H9 (cell line): ENCODE data around the gene GLYR1. TPM values are rescaled to one million over a fixed set of nuclear protein-coding genes. Genes with fewer than 3 reads are reported as not detected.

Experiments
- DNase-seq: peaks from one replicate; pipeline ENCODE4 v3.0.0-alpha.2; 2017
- H2AFZ ChIP-seq: one replicate; pipeline ENCODE4 v1.6.1; 2013; ENCODE audit warnings: mild to moderate bottlenecking, low read length, control low read depth, moderate library complexity
- H2AK5ac ChIP-seq: 2 replicates; pipeline ENCODE4 v1.6.1; 2013; ENCODE audit warnings: low read length, control low read depth, mixed read lengths; ENCODE audit not compliant: insufficient read length
- H2BK120ac ChIP-seq: one replicate; pipeline ENCODE4 v1.6.1; 2013; ENCODE audit warnings: low read depth, mild to moderate bottlenecking, low read length, control low read depth, inconsistent platforms; ENCODE audit not compliant: poor library complexity, severe bottlenecking
- H2BK12ac ChIP-seq: 2 replicates; pipeline ENCODE4 v1.6.1; 2013; ENCODE audit warnings: low read length, control low read depth, mixed read lengths, low read depth; ENCODE audit not compliant: insufficient read length
- H2BK15ac ChIP-seq: 2 replicates; pipeline ENCODE4 v1.6.1; 2013; ENCODE audit warnings: low read depth, low read length, control low read depth
- H2BK20ac ChIP-seq: one replicate; pipeline ENCODE4 v1.6.1; 2013; ENCODE audit warnings: low read depth, mild to moderate bottlenecking, low read length, control low read depth, inconsistent platforms; ENCODE audit not compliant: poor library complexity, severe bottlenecking
- H2BK5ac ChIP-seq: 2 replicates; pipeline ENCODE4 v1.6.1; 2013; ENCODE audit warnings: low read length, control low read depth, mixed read lengths; ENCODE audit not compliant: insufficient read length
- H3K14ac ChIP-seq: 2 replicates; pipeline ENCODE4 v1.6.1; 2013; ENCODE audit warnings: low read length, control low read depth; ENCODE audit not compliant: insufficient read depth
- H3K18ac ChIP-seq: 2 replicates; pipeline ENCODE4 v1.6.1; 2013; ENCODE audit warnings: low read depth, mild to moderate bottlenecking, mixed read lengths, low read length, control low read depth; ENCODE audit not compliant: insufficient read length
- H3K23ac ChIP-seq: 2 replicates; pipeline ENCODE4 v1.6.1; 2013; ENCODE audit warnings: low read length, control low read depth, mixed read lengths, low read depth; ENCODE audit not compliant: insufficient read length
- H3K23me2 ChIP-seq: 2 replicates; pipeline ENCODE4 v1.6.1; 2013; ENCODE audit warnings: low read depth, mild to moderate bottlenecking, mixed read lengths, low read length, control low read depth; ENCODE audit not compliant: insufficient read length, poor library complexity, severe bottlenecking
- H3K27ac ChIP-seq: 2 replicates; pipeline ENCODE4 v1.5.1; 2013; ENCODE audit warnings: low read length, control low read depth, mixed read lengths, low read depth; ENCODE audit not compliant: insufficient read length
- H3K27me3 ChIP-seq: 2 replicates; pipeline ENCODE4 v1.6.1; 2013; ENCODE audit warnings: low read length, control low read depth, inconsistent platforms; ENCODE audit not compliant: insufficient read depth
- H3K4ac ChIP-seq: 2 replicates; pipeline ENCODE4 v1.6.1; 2013; ENCODE audit warnings: low read depth, mild to moderate bottlenecking, control low read depth, inconsistent platforms, low read length, moderate library complexity
- H3K4me1 ChIP-seq: 2 replicates; pipeline ENCODE4 v1.6.1; 2013; ENCODE audit warnings: low read length, control low read depth, inconsistent platforms; ENCODE audit not compliant: insufficient read depth
- H3K4me2 ChIP-seq: 2 replicates; pipeline ENCODE4 v1.6.1; 2013; ENCODE audit warnings: low read length, control low read depth, mixed read lengths; ENCODE audit not compliant: insufficient read length, insufficient read depth
- H3K56ac ChIP-seq: 2 replicates; pipeline ENCODE4 v1.6.1; 2013; ENCODE audit warnings: low read depth, mild to moderate bottlenecking, mixed read lengths, low read length, control low read depth; ENCODE audit not compliant: insufficient read length
- H3K79me1 ChIP-seq: 2 replicates; pipeline ENCODE4 v1.6.1; 2013; ENCODE audit warnings: low read depth, mild to moderate bottlenecking, moderate library complexity, low read length, control low read depth, inconsistent platforms; ENCODE audit not compliant: insufficient read depth, poor library complexity, severe bottlenecking
- H3K79me2 ChIP-seq: 2 replicates; pipeline ENCODE4 v1.6.1; 2013; ENCODE audit warnings: low read length, control low read depth, inconsistent platforms; ENCODE audit not compliant: insufficient read depth
- H3K9ac ChIP-seq: 2 replicates; pipeline ENCODE4 v1.6.1; 2013; ENCODE audit warnings: low read length, control low read depth, mixed read lengths; ENCODE audit not compliant: insufficient read length; ENCODE audit errors: extremely low read depth
- H3K9me3 ChIP-seq: one replicate; pipeline ENCODE4 v1.6.1; 2013; ENCODE audit warnings: low read depth, low read length, inconsistent platforms; ENCODE audit not compliant: control insufficient read depth
- H3T11ph ChIP-seq: one replicate; pipeline ENCODE4 v1.6.1; 2013; ENCODE audit warnings: mild to moderate bottlenecking, low read length, control low read depth, inconsistent platforms
- H4K20me1 ChIP-seq: one replicate; pipeline ENCODE4 v1.6.1; 2013; ENCODE audit not compliant: control insufficient read depth, insufficient read length, insufficient read depth
- H4K5ac ChIP-seq: 2 replicates; pipeline ENCODE4 v1.6.1; 2013; ENCODE audit warnings: low read depth, mild to moderate bottlenecking, mixed read lengths, low read length, control low read depth; ENCODE audit not compliant: insufficient read length
- H4K8ac ChIP-seq: replicated peaks from 2 replicates; pipeline ENCODE4 v1.6.1; 2013; ENCODE audit warnings: low read length, control low read depth, mixed read lengths, low read depth; ENCODE audit not compliant: insufficient read length
- H4K91ac ChIP-seq: 2 replicates; pipeline ENCODE4 v1.6.1; 2013; ENCODE audit warnings: low read depth, mild to moderate bottlenecking, moderate library complexity, mixed read lengths, low read length, control low read depth; ENCODE audit not compliant: insufficient read length
- H3K27ac Mint-ChIP-seq, 3 experiments: 2 replicates in 2 of 3; 3 replicates in 1 of 3; pipeline ENCODE4 v1.8.0; 2020 to 2021; ENCODE audit warnings: mixed read lengths in 3 of 3, mild to moderate bottlenecking in 1 of 3, moderate library complexity in 1 of 3
- H3K27me3 Mint-ChIP-seq: 2 replicates; pipeline ENCODE4 v1.8.0; 2021; ENCODE audit warnings: low read depth, mild to moderate bottlenecking, moderate library complexity, mixed read lengths
- H3K36me3 Mint-ChIP-seq, 3 experiments: 2 replicates in 2 of 3; 3 replicates in 1 of 3; pipeline ENCODE4 v1.8.0; 2020 to 2021; ENCODE audit warnings: low read depth in 3 of 3, mixed read lengths in 3 of 3; ENCODE audit not compliant: insufficient read depth in 1 of 3
- H3K4me1 Mint-ChIP-seq, 2 experiments: 2 replicates each; pipeline ENCODE4 v1.8.0; 2020; ENCODE audit warnings: mixed read lengths in 2 of 2
- H3K4me3 Mint-ChIP-seq, 2 experiments: 2 replicates in 1 of 2; 3 replicates in 1 of 2; pipeline ENCODE4 v1.8.0; 2020 to 2021; ENCODE audit warnings: mild to moderate bottlenecking in 2 of 2, mixed read lengths in 2 of 2, moderate library complexity in 1 of 2
- H3K9me3 Mint-ChIP-seq, 2 experiments: 2 replicates in 1 of 2; 3 replicates in 1 of 2; pipeline ENCODE4 v1.8.0; 2020; ENCODE audit warnings: mild to moderate bottlenecking in 2 of 2, mixed read lengths in 2 of 2, moderate library complexity in 1 of 2
- WGBS: extraction: QIAGEN DNeasy Blood & Tissue Kit; methylation state at CpG from one replicate; pipeline ENCODE4 v1.1.7; 2013; ENCODE audit warnings: missing lambda C conversion rate, low lambda C conversion rate, mixed read lengths; ENCODE audit not compliant: insufficient read length; ENCODE audit errors: extremely low coverage; 5-methylcytosine and 5-hydroxymethylcytosine counted together
- total RNA-seq: library from RNA; stranded (reverse); gene quantifications from 2 replicates; pipeline ENCODE4 v1.2.1, GENCODE V29; 2021
- TF ChIP-seq, protein P1 (sequence below): fragments of 200-600 bp; sonication (generic); conservative IDR thresholded peaks from 3 replicates; pipeline ENCODE4 v1.8.0; 2021; ENCODE audit warnings: antibody characterized with exemption, mild to moderate bottlenecking

GLYR1 gene
- total RNA-seq, 1 experiment from 2014 or later: 114 TPM

DNA sequence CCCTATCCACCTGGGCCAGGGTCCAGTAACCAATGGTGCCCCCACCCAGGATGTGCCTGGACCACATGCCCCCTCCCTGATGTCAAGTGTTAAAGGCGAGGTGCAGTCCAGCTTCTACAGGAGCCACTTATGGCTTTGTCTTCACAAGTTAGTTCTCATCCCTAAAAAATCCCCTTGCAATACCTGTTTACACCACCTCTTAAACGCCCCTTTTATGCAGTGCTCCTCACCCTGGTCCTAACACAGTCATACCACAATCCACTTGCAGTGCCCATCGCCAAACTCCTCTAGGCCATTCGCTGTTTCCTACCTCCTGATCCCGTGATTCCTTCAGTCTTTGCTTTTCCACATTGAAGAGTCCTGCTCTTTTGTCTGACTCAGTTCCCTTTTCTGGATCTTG, 7.1 kb downstream of the GLYR1 start:
- H4K20me1 ChIP-seq: no peaks in the 10 kb centered on the region
- H3K4me3 Mint-ChIP-seq: no peak overlapping the region
- peaks cover 36 to 81% (median 71%) of the 10 kb centered on the region in 3 experiments for H3K36me3 Mint-ChIP-seq

More for the DNA sequence above, 7.1 kb downstream of the GLYR1 start:
- H3K9ac ChIP-seq: no peak overlapping the region
- H2AFZ ChIP-seq: no peak overlapping the region
- no peak overlapping the region for H2BK5ac ChIP-seq
- H3K27ac Mint-ChIP-seq: peak overlapping the region in 1 of 3 experiments; percentile 1; a peak in 1 of 7 replicates
- peaks cover under 1% of the 10 kb centered on the region; the same call in 1 of the 2 replicates for H3K79me2 ChIP-seq
- no peak overlapping the region for H3K14ac ChIP-seq
- H2BK12ac ChIP-seq: no peak overlapping the region
- no peaks in the 10 kb centered on the region for H3K4me1 ChIP-seq
- H3K27me3 ChIP-seq: no peaks in the 10 kb centered on the region
- H3K56ac ChIP-seq: no peak overlapping the region
- no peak overlapping the region for H3K27ac ChIP-seq
- H3K23me2 ChIP-seq: no peaks in the 10 kb centered on the region
- H3K4me1 Mint-ChIP-seq: no peaks in the 10 kb centered on the region
- no peaks in the 10 kb centered on the region for H3K79me1 ChIP-seq
- no peak overlapping the region for H2AK5ac ChIP-seq
- H3K4me2 ChIP-seq: no peak overlapping the region
- no peak overlapping the region for H2BK120ac ChIP-seq
- no peak overlapping the region for H4K91ac ChIP-seq
- no peaks in the 10 kb centered on the region for H3K27me3 Mint-ChIP-seq
- H4K5ac ChIP-seq: no peak overlapping the region
- no peak overlapping the region for H3K23ac ChIP-seq
- no CpG with 5 or more reads among the region's 5 CpGs for WGBS
- TF ChIP-seq, protein P1, sequence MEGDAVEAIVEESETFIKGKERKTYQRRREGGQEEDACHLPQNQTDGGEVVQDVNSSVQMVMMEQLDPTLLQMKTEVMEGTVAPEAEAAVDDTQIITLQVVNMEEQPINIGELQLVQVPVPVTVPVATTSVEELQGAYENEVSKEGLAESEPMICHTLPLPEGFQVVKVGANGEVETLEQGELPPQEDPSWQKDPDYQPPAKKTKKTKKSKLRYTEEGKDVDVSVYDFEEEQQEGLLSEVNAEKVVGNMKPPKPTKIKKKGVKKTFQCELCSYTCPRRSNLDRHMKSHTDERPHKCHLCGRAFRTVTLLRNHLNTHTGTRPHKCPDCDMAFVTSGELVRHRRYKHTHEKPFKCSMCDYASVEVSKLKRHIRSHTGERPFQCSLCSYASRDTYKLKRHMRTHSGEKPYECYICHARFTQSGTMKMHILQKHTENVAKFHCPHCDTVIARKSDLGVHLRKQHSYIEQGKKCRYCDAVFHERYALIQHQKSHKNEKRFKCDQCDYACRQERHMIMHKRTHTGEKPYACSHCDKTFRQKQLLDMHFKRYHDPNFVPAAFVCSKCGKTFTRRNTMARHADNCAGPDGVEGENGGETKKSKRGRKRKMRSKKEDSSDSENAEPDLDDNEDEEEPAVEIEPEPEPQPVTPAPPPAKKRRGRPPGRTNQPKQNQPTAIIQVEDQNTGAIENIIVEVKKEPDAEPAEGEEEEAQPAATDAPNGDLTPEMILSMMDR: no peak
- no peak overlapping the region for H2BK20ac ChIP-seq
- H2BK15ac ChIP-seq: no peak overlapping the region
- H3K18ac ChIP-seq: no peak overlapping the region
- no peaks in the 10 kb centered on the region for H3K9me3 ChIP-seq
- no peaks in the 10 kb centered on the region for H3K9me3 Mint-ChIP-seq
- H3K4ac ChIP-seq: no peak overlapping the region
- H4K8ac ChIP-seq: no peak overlapping the region
- DNase-seq: no peak
- no peak overlapping the region for H3T11ph ChIP-seq
